Spinal cord (tissue), 10 donors: ENCODE data around the gene POLR3E. TPM values are rescaled to one million over a fixed set of nuclear protein-coding genes. Genes with fewer than 3 reads are reported as not detected.

Experiments used
- DNase-seq, 6 donors: peaks; one replicate each; pipeline versions ENCODE4 v3.0.0 to v3.0.0-alpha.2; 2013 to 2015; ENCODE audit warnings: low spot score in 6 of 6, low read depth in 4 of 6
- H3K27ac ChIP-seq: one replicate; pipeline ENCODE4 v1.5.1; 2013; ENCODE audit warnings: low read depth, low read length, control low read depth
- H3K27me3 ChIP-seq: one replicate; pipeline ENCODE4 v1.6.1; 2013; ENCODE audit warnings: low read length; ENCODE audit not compliant: control insufficient read depth, insufficient read depth
- H3K36me3 ChIP-seq: one replicate; pipeline ENCODE4 v1.6.1; 2013; ENCODE audit warnings: low read length; ENCODE audit not compliant: control insufficient read depth, insufficient read depth
- H3K4me1 ChIP-seq: one replicate; pipeline ENCODE4 v1.6.1; 2013; ENCODE audit warnings: low read length; ENCODE audit not compliant: control insufficient read depth, insufficient read depth
- H3K4me3 ChIP-seq: one replicate; pipeline ENCODE4 v1.5.1; 2013; ENCODE audit warnings: low read depth, low read length, control low read depth
- H3K9me3 ChIP-seq: one replicate; pipeline ENCODE4 v1.6.1; 2013; ENCODE audit warnings: low read length; ENCODE audit not compliant: control insufficient read depth, insufficient read depth
- WGBS: methylation state at CpG from one replicate; pipeline ENCODE4 v1.1.5; 2013; ENCODE audit warnings: missing lambda C conversion rate; ENCODE audit not compliant: insufficient coverage; 5-methylcytosine and 5-hydroxymethylcytosine counted together
- polyA plus RNA-seq, 2 donors: library from polyadenylated mRNA; unstranded; fragments of 120-200 nt; gene quantifications; one replicate each; pipeline ENCODE4 v1.2.1, GENCODE V29; 2013; ENCODE audit not compliant: insufficient read length in 2 of 2
- total RNA-seq, 2 donors: library from RNA; depleted of rRNA in 1 of 2; stranded (reverse); fragments of 120-200 nt in 1 of 2; fragments of >200 nt in 1 of 2; gene quantifications; one replicate each; pipeline versions ENCODE4 v1.2.3 to v1.2.4, GENCODE V29; 2013 to 2014
- donor health status: healthy.

Gene POLR3E
- total and polyA plus RNA-seq, 4 donors = 21.9 to 58.9 (median 46.5) TPM

- peaks cover 81% of the 10 kb centered on the region for H3K36me3 ChIP-seq
- 89% methylated on average over 12 of the region's 13 CpGs for WGBS
- H3K4me3 ChIP-seq = no peak overlapping the region
Observed at GRCh38 chr16:22326771-22327445, 29.7 kb downstream of the POLR3E start.

GRCh38 chr16:22327446-22327775 lies 30.2 kb downstream of the POLR3E start:
- Histone ChIP-seq H3K27me3 (no peaks in the 10 kb centered on the region), H3K9me3 (no peaks in the 10 kb centered on the region), H3K4me3 (no peak overlapping the region), H3K27ac (no peak overlapping the region), H3K4me1 (no peaks in the 10 kb centered on the region), H3K36me3 (peaks cover 76% of the 10 kb centered on the region)
- WGBS = 92% methylated on average over 5 of the region's 6 CpGs
- no peak for DNase-seq

More at GRCh38 chr16:22326771-22327445, 29.7 kb downstream of the POLR3E start:
- Histone ChIP-seq H3K27ac (no peak overlapping the region), H3K4me1 (no peaks in the 10 kb centered on the region), H3K9me3 (no peaks in the 10 kb centered on the region), H3K27me3 (no peaks in the 10 kb centered on the region)
- DNase-seq = no peak

- Histone ChIP-seq H3K4me3 (no peak overlapping the region), H3K36me3 (peaks cover 69% of the 10 kb centered on the region), H3K27ac (no peak overlapping the region), H3K27me3 (no peaks in the 10 kb centered on the region), H3K4me1 (no peaks in the 10 kb centered on the region), H3K9me3 (no peaks in the 10 kb centered on the region)
- no peak for DNase-seq
- WGBS = 97% methylated on average over 7 of the region's 10 CpGs
Observed at GRCh38 chr16:22328081-22328725, 31.0 kb downstream of the POLR3E start.

GRCh38 chr16:22329199-22329695 lies 32.0 kb downstream of the POLR3E start:
- no peak for DNase-seq
- H3K4me3 ChIP-seq = no peak overlapping the region
- no peak overlapping the region for H3K27ac ChIP-seq
- peaks cover 64% of the 10 kb centered on the region for H3K36me3 ChIP-seq
- H3K9me3 ChIP-seq = no peaks in the 10 kb centered on the region
- WGBS = 92% methylated on average over 9 of the region's 9 CpGs
- no peaks in the 10 kb centered on the region for H3K27me3 ChIP-seq
- H3K4me1 ChIP-seq = no peaks in the 10 kb centered on the region

- Histone ChIP-seq H3K9me3 (no peaks in the 10 kb centered on the region), H3K27me3 (no peaks in the 10 kb centered on the region), H3K4me3 (no peak overlapping the region), H3K4me1 (no peaks in the 10 kb centered on the region), H3K27ac (no peak overlapping the region), H3K36me3 (peaks cover 55% of the 10 kb centered on the region)
- no CpG with 5 or more reads among the region's 4 CpGs for WGBS
- no peak for DNase-seq
Observed at GRCh38 chr16:22330326-22330725, 33.1 kb downstream of the POLR3E start.

GRCh38 chr16:22333457-22333994 lies 36.3 kb downstream of the POLR3E start:
- Histone ChIP-seq H3K27me3 (no peaks in the 10 kb centered on the region), H3K9me3 (peaks cover 4% of the 10 kb centered on the region), H3K4me3 (no peak overlapping the region), H3K36me3 (peaks cover 32% of the 10 kb centered on the region), H3K27ac (no peak overlapping the region), H3K4me1 (no peaks in the 10 kb centered on the region)
- WGBS = 97% methylated on average over 4 of the region's 6 CpGs
- DNase-seq = no peak

- peaks cover 19% of the 10 kb centered on the region for H3K36me3 ChIP-seq
- no peak for DNase-seq
- H3K4me1 ChIP-seq = no peaks in the 10 kb centered on the region
- H3K27ac ChIP-seq = no peak overlapping the region
- no peak overlapping the region for H3K4me3 ChIP-seq
- peaks cover 4% of the 10 kb centered on the region for H3K9me3 ChIP-seq
- no peaks in the 10 kb centered on the region for H3K27me3 ChIP-seq
- 100% methylated on average over 3 of the region's 3 CpGs for WGBS
Observed at GRCh38 chr16:22335668-22336246, 38.5 kb downstream of the POLR3E start.

GRCh38 chr16:22336581-22336980 lies 39.4 kb downstream of the POLR3E start:
- Histone ChIP-seq H3K27me3 (no peaks in the 10 kb centered on the region), H3K4me1 (no peaks in the 10 kb centered on the region), H3K4me3 (no peak overlapping the region), H3K9me3 (peaks cover 4% of the 10 kb centered on the region), H3K36me3 (peaks cover 17% of the 10 kb centered on the region), H3K27ac (no peak overlapping the region)
- no peak for DNase-seq

GRCh38 chr16:22337045-22337444 lies 39.8 kb downstream of the POLR3E start:
- no peak for DNase-seq
- H3K27ac ChIP-seq = no peak overlapping the region
- H3K9me3 ChIP-seq = peaks cover 4% of the 10 kb centered on the region
- no peak overlapping the region for H3K4me3 ChIP-seq
- no peaks in the 10 kb centered on the region for H3K27me3 ChIP-seq
- peaks cover 17% of the 10 kb centered on the region for H3K36me3 ChIP-seq
- H3K4me1 ChIP-seq = no peaks in the 10 kb centered on the region
